D721Med (cell line): ENCODE results near the gene NARS2.

ENCODE experiments used
- DNase-seq: peaks from one replicate; pipeline ENCODE4 v3.0.0; 2011; ENCODE audit warnings: low spot score; ENCODE audit not compliant: insufficient read length
- FAIRE-seq: peaks from 2 replicates; lab custom pipeline; 2011; peaks lifted over from hg19 to GRCh38; lab: Jason Lieb, UNC
- CTCF ChIP-seq: IDR thresholded peaks from 2 replicates; pipeline ENCODE4 v1.5.1; 2012; ENCODE audit warnings: mild to moderate bottlenecking, control low read depth; ENCODE audit not compliant: insufficient read depth; ENCODE audit errors: missing control alignments

Gene NARS2

GRCh38 chr11:78457448-78457847 lies 117.2 kb downstream of the NARS2 start:
- TF ChIP-seq CTCF = no peak
- no peak for FAIRE-seq
- no peak for DNase-seq

DNA sequence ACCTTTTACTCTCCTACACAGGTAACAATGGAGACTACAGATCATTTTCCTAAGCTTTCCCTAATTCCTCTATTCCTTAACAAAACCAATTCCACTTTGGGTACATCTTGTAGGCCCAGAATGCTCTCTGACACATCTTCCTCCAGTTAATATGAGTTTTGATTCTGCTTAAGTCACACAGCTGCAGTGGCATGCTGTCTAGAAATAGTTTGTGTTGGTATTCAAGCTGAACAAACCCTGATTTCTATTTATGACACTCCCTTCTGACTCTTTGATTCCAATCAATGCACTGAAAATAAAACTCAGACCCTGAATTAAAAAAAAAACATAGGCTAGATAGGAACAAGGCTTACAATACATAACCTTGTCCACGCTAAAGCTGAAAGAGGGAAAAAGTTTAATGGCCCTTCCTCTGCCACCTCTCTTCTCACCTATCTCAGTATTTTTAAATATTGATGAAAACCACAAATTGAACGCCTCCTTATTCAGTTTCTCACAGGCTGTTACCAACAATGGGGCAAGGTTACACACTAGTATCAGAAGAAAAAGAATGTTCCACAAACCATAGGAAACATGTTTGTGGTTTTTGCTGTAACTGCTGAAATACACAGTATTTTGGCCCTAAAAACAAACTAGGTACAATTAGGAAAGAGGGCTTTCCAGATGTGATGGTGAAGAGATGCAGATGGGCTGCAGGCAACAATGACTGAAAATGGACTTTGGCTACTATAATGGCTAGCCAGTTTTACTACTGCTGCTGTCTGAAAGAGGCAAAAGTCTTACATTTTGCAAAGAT lies 121.3 kb downstream of the NARS2 start:
- DNase-seq (no peak), FAIRE-seq (no peak)
- TF ChIP-seq CTCF = no peak

DNA sequence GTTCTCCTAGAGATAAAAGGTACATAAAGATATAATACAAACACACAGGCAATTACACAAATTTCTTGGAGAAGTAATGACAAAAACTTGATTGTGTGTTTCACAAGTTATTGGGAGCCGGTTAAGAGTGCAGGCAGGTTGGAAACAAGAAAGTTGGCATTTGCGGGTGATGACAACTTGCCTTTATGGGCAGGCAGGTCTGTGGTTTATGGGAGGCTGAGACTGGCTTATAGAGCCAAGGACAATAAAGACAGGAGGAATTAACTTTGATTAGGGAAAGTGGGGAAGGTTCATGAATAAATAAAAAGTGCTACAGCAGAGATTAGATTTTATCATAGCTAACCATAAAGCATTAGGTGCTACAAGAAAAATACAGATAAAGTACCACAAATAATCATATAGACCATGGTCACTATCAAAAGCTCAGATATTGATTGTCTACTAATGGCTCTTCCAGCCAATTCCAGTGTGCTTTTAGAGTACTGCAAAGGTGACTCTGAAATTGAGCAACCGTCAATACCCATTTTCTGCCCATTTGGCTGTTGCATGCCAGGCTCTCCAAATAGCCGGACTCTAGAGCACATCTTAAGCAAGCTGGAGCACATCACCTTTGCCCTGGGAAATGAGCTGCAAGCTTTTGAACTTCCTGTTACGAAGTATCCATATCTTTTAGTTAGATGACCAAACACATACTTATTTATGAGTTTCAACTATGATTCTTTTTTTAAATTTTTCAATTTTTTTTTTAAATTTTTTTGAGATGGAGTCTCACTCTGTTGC lies 123.1 kb downstream of the NARS2 start:
- no peak for TF ChIP-seq CTCF
- FAIRE-seq (no peak), DNase-seq (no peak)

DNA sequence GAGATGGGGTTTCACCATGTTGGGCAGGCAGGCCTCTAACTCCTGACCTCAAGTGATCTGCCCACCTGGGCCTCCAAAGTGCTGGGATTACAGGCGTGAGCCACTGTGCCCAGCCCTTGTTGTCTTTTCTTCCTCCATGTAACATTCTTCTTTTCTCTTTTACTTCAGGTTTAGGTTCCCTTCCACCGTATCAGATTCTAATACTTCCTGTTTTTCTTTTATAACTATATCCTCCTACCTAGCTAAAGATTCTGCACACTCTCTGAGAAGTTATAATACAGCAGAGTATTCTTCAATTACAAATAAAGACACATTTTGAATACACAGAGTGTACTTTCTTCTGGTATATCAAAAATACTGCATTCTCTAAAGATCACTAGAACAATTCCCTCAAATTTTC lies 123.8 kb downstream of the NARS2 start:
- DNase-seq (no peak), FAIRE-seq (no peak)
- TF ChIP-seq CTCF = no peak

- no peak for TF ChIP-seq CTCF
- FAIRE-seq (no peak), DNase-seq (no peak)
Observed at GRCh38 chr11:78449866-78450265, 124.8 kb downstream of the NARS2 start.

DNA sequence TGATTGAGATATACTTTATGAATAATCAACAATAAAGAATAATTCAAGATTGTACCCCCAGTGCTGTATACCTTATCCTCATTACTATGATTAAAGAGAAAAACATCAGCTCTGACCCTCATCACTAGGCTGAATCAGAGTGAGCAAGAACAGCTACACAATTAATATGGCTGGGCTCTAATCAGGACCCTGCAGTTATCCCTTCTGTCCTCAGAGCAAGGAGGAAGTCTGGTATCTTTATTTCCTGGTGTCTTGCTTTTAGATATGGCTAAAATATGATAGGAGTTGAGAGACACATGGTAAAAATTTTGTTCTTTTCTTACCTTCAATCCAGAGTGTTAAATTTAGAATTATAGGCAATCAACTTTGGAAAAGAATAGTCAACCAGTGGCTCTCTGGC lies 128.5 kb downstream of the NARS2 start:
- FAIRE-seq (no peak), DNase-seq (no peak)
- no peak for TF ChIP-seq CTCF

GRCh38 chr11:78444726-78445125 lies 129.9 kb downstream of the NARS2 start:
- no peak for TF ChIP-seq CTCF
- no peak for DNase-seq
- no peak for FAIRE-seq
